ENCODE results near the gene RNASEH1.
A peak's percentile ranks its signal among the peaks of the same experiment; 100 is the strongest.

RNASEH1 gene

GRCh38 chr2:3558205-3559014 is at the start of gene RNASEH1:
TSS of gene RNASEH1 (minus strand) at chr2:3558333. CDS start at chr2:3558260, 73 bp downstream.
- DNase-seq (ENCODE audit: low read depth in 3 of 3): peak; percentile 98 to 99 (median 99)

GRCh38 chr2:3606370-3607201 is 48.5 kb upstream of the RNASEH1 start:
- no peak for DNase-seq (ENCODE audit: low read depth in 3 of 3)

GRCh38 chr2:3606028-3606369 is 47.9 kb upstream of the RNASEH1 start:
- DNase-seq (ENCODE audit: low read depth in 3 of 3): no peak

- DNase-seq (ENCODE audit: low read depth in 3 of 3): no peak
These were observed 47.1 kb upstream of the RNASEH1 start for GRCh38 chr2:3604991-3605961.

- no peak for DNase-seq (ENCODE audit: low read depth in 3 of 3)
These were observed 46.2 kb upstream of the RNASEH1 start for GRCh38 chr2:3604207-3604877.

- DNase-seq (ENCODE audit: low read depth in 3 of 3): no peak
These were observed 45.5 kb upstream of the RNASEH1 start for GRCh38 chr2:3603536-3604206.

- no peak for DNase-seq (ENCODE audit: low read depth in 3 of 3)
These were observed 44.6 kb upstream of the RNASEH1 start for GRCh38 chr2:3602553-3603339.

GRCh38 chr2:3601561-3602271 is 43.6 kb upstream of the RNASEH1 start:
- DNase-seq (ENCODE audit: low read depth in 3 of 3): no peak

- no peak for DNase-seq (ENCODE audit: low read depth in 3 of 3)
These were observed 42.2 kb upstream of the RNASEH1 start for GRCh38 chr2:3600256-3600855.

- DNase-seq (ENCODE audit: low read depth in 3 of 3): no peak
These were observed 41.0 kb upstream of the RNASEH1 start for GRCh38 chr2:3598912-3599854.

GRCh38 chr2:3598197-3598910 is 40.2 kb upstream of the RNASEH1 start:
- no peak for DNase-seq (ENCODE audit: low read depth in 3 of 3)

- DNase-seq (ENCODE audit: low read depth in 3 of 3): peak in 1 of 3 experiments; percentile 19
These were observed 39.4 kb upstream of the RNASEH1 start for GRCh38 chr2:3597567-3597966.

GRCh38 chr2:3596901-3597417 is 38.8 kb upstream of the RNASEH1 start:
- DNase-seq (ENCODE audit: low read depth in 3 of 3): no peak

- DNase-seq (ENCODE audit: low read depth in 3 of 3): peak in 1 of 3 experiments; percentile 57
These were observed 37.9 kb upstream of the RNASEH1 start for GRCh38 chr2:3595985-3596384.

GRCh38 chr2:3595404-3595803 is 37.3 kb upstream of the RNASEH1 start:
- no peak for DNase-seq (ENCODE audit: low read depth in 3 of 3)

GRCh38 chr2:3594493-3595281 is 36.6 kb upstream of the RNASEH1 start, which contains the start of gene COLEC11:
TSS of gene COLEC11 (plus strand) at chr2:3595112. CDS start at chr2:3604341, 9,229 bp downstream.
- no peak for DNase-seq (ENCODE audit: low read depth in 3 of 3)
